HEK293 (cell line): ENCODE results near the gene STAM2.

Experiments used
- CTCF ChIA-PET: fragments of 350-600 bp; formaldehyde crosslinking; extraction: SDS; loops from one replicate; lab custom pipeline; 2021; ENCODE audit warnings: antibody characterized with exemption; lab: Yijun Ruan, JAX
- POLR2A ChIA-PET: fragments of 300-600 bp; formaldehyde crosslinking; extraction: SDS; loops from one replicate; lab custom pipeline; 2020; ENCODE audit warnings: antibody characterized with exemption, inconsistent platforms; lab: Yijun Ruan, JAX
- H3K27ac ChIP-seq: fragments of 200-500 bp; sonication (Bioruptor generic); 2 replicates; pipeline ENCODE4 v1.5.1; 2014; ENCODE audit warnings: low read depth, low read length, control low read depth, inconsistent platforms; ENCODE audit errors: extremely low read depth
- H3K36me3 ChIP-seq, 2 experiments: fragments of 200-500 bp in 1 of 2; sonication (Bioruptor generic) in 1 of 2; 1 replicate in 1 of 2; 2 replicates in 1 of 2; pipeline ENCODE4 v1.5.1; 2014 to 2017; ENCODE audit warnings: inconsistent platforms in 2 of 2, low read length in 2 of 2; ENCODE audit not compliant: control insufficient read depth in 2 of 2, insufficient read depth in 1 of 2
- H3K4me1 ChIP-seq: fragments of 200-500 bp; sonication (Bioruptor generic); 2 replicates; pipeline ENCODE4 v1.5.1; 2014; ENCODE audit warnings: mild to moderate bottlenecking, low read length, inconsistent platforms; ENCODE audit not compliant: control insufficient read depth, insufficient read depth
- H3K4me3 ChIP-seq: 2 replicates; pipeline ENCODE4 v1.5.1; 2011; ENCODE audit warnings: low read depth, mild to moderate bottlenecking, control low read depth, low read length, moderate library complexity
- H3K9me3 ChIP-seq: fragments of 200-500 bp; sonication (Bioruptor generic); 2 replicates; pipeline ENCODE4 v1.5.1; 2014; ENCODE audit warnings: low read depth, low read length, inconsistent platforms; ENCODE audit not compliant: control insufficient read depth, insufficient read depth
- KLF8 ChIP-seq: fragments of 450-650 bp; formaldehyde crosslinking; IDR thresholded peaks from 2 replicates; pipeline ENCODE4 v1.5.1; 2016; ENCODE audit warnings: missing biosample characterization, missing genetic modification characterization
- SCRT2 ChIP-seq: fragments of 450-650 bp; formaldehyde crosslinking; IDR thresholded peaks from 2 replicates; pipeline ENCODE4 v1.5.1; 2016; ENCODE audit warnings: missing biosample characterization, missing genetic modification characterization
- TRIM28 ChIP-seq: IDR thresholded peaks from 2 replicates; pipeline ENCODE4 v1.6.1; 2011; ENCODE audit warnings: low read length, control low read depth, borderline replicate concordance
- ZNF2 ChIP-seq: fragments of 450-650 bp; formaldehyde crosslinking; IDR thresholded peaks from 2 replicates; pipeline ENCODE4 v1.5.1; 2016; ENCODE audit warnings: missing biosample characterization, missing genetic modification characterization
- ZNF214 ChIP-seq: fragments of 450-650 bp; formaldehyde crosslinking; IDR thresholded peaks from 2 replicates; pipeline ENCODE4 v1.5.1; 2017; ENCODE audit warnings: missing biosample characterization, mild to moderate bottlenecking, missing genetic modification characterization, borderline replicate concordance
- ZNF24 ChIP-seq: fragments of 450-650 bp; formaldehyde crosslinking; IDR thresholded peaks from 2 replicates; pipeline ENCODE4 v1.5.1; 2016; ENCODE audit warnings: missing biosample characterization, missing genetic modification characterization
- ZNF248 ChIP-seq: fragments of 450-650 bp; formaldehyde crosslinking; IDR thresholded peaks from 2 replicates; pipeline ENCODE4 v1.5.1; 2017; ENCODE audit warnings: missing biosample characterization, missing genetic modification characterization
- ZNF354C ChIP-seq: fragments of 450-650 bp; formaldehyde crosslinking; IDR thresholded peaks from 2 replicates; pipeline ENCODE4 v1.5.1; 2016; ENCODE audit warnings: missing biosample characterization, missing genetic modification characterization, low read depth, borderline replicate concordance
- ZNF391 ChIP-seq: fragments of 450-650 bp; formaldehyde crosslinking; IDR thresholded peaks from 2 replicates; pipeline ENCODE4 v1.5.1; 2016; ENCODE audit warnings: low read depth, missing biosample characterization, missing genetic modification characterization, borderline replicate concordance
- ZNF426 ChIP-seq: fragments of 450-650 bp; formaldehyde crosslinking; IDR thresholded peaks from 2 replicates; pipeline ENCODE4 v1.5.1; 2017; ENCODE audit warnings: missing biosample characterization, missing genetic modification characterization, mild to moderate bottlenecking, inconsistent platforms, moderate library complexity
- ZNF473 ChIP-seq: fragments of 450-650 bp; formaldehyde crosslinking; IDR thresholded peaks from 2 replicates; pipeline ENCODE4 v1.5.1; 2017; ENCODE audit warnings: missing biosample characterization, missing genetic modification characterization
- ZNF549 ChIP-seq: fragments of 450-650 bp; IDR thresholded peaks from 2 replicates; pipeline ENCODE4 v1.5.1; 2018; ENCODE audit warnings: missing biosample characterization, missing genetic modification characterization, mild to moderate bottlenecking, inconsistent platforms, moderate library complexity
- ZNF555 ChIP-seq: fragments of 450-650 bp; formaldehyde crosslinking; conservative IDR thresholded peaks from 2 replicates; pipeline ENCODE4 v1.5.1; 2017; ENCODE audit warnings: missing biosample characterization, mild to moderate bottlenecking, missing genetic modification characterization, inconsistent platforms
- ZNF560 ChIP-seq: fragments of 450-650 bp; formaldehyde crosslinking; IDR thresholded peaks from 2 replicates; pipeline ENCODE4 v1.5.1; 2017; ENCODE audit warnings: missing biosample characterization, missing genetic modification characterization, borderline replicate concordance
- ZNF610 ChIP-seq: fragments of 450-650 bp; formaldehyde crosslinking; IDR thresholded peaks from 2 replicates; pipeline ENCODE4 v1.5.1; 2016; ENCODE audit warnings: missing biosample characterization, missing genetic modification characterization, borderline replicate concordance
- ZNF747 ChIP-seq: fragments of 450-650 bp; formaldehyde crosslinking; IDR thresholded peaks from 2 replicates; pipeline ENCODE4 v1.5.1; 2016; ENCODE audit warnings: missing biosample characterization, missing genetic modification characterization
- TF ChIP-seq, protein P1 (sequence below): fragments of 450-650 bp; formaldehyde crosslinking; IDR thresholded peaks from 2 replicates; pipeline ENCODE4 v1.5.1; 2016; ENCODE audit warnings: missing biosample characterization, missing genetic modification characterization
- TF ChIP-seq, protein P2 (sequence below): fragments of 450-650 bp; formaldehyde crosslinking; IDR thresholded peaks from 2 replicates; pipeline ENCODE4 v1.5.0; 2017; ENCODE audit warnings: missing biosample characterization, missing genetic modification characterization, borderline replicate concordance
- TF ChIP-seq, protein P3 (sequence below): fragments of 450-650 bp; formaldehyde crosslinking; IDR thresholded peaks from 2 replicates; pipeline ENCODE4 v1.5.1; 2017; ENCODE audit warnings: missing biosample characterization, missing genetic modification characterization
- TF ChIP-seq, protein P4 (sequence below): fragments of 450-650 bp; formaldehyde crosslinking; IDR thresholded peaks from 2 replicates; pipeline ENCODE4 v1.5.1; 2017; ENCODE audit warnings: missing biosample characterization, missing genetic modification characterization
- TF ChIP-seq, protein P5 (sequence below): fragments of 450-650 bp; formaldehyde crosslinking; IDR thresholded peaks from 2 replicates; pipeline ENCODE4 v1.5.1; 2017; ENCODE audit warnings: missing biosample characterization, missing genetic modification characterization

Gene STAM2

DNA sequence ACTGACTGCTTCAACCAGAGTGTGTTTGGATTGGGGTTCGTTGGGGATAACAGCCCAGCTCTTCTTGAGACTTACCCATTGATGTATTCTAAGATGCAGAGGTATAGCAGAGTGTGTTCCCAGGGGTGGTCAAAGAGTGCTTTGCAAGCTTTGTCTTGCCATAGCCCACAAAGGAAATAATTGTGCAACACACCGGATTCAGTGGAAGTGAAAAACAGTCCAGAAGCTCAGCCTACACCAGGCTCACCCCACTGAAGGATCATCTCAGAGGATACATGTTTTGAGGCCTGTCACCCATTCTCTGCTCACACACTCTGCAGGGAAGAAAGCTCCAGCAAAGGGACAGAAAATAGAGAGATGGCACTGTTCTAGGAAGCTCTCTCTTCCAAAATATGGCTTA lies 86.3 kb downstream of the STAM2 start (continued):
- TF ChIP-seq ZNF24 (tag by site-specific recombination) (no peak), ZNF549 (no peak), ZNF2 (no peak)
- TF ChIP-seq, protein P1, sequence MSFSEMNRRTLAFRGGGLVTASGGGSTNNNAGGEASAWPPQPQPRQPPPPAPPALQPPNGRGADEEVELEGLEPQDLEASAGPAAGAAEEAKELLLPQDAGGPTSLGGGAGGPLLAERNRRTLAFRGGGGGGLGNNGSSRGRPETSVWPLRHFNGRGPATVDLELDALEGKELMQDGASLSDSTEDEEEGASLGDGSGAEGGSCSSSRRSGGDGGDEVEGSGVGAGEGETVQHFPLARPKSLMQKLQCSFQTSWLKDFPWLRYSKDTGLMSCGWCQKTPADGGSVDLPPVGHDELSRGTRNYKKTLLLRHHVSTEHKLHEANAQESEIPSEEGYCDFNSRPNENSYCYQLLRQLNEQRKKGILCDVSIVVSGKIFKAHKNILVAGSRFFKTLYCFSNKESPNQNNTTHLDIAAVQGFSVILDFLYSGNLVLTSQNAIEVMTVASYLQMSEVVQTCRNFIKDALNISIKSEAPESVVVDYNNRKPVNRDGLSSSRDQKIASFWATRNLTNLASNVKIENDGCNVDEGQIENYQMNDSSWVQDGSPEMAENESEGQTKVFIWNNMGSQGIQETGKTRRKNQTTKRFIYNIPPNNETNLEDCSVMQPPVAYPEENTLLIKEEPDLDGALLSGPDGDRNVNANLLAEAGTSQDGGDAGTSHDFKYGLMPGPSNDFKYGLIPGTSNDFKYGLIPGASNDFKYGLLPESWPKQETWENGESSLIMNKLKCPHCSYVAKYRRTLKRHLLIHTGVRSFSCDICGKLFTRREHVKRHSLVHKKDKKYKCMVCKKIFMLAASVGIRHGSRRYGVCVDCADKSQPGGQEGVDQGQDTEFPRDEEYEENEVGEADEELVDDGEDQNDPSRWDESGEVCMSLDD = no peak
- TF ChIP-seq, protein P2, sequence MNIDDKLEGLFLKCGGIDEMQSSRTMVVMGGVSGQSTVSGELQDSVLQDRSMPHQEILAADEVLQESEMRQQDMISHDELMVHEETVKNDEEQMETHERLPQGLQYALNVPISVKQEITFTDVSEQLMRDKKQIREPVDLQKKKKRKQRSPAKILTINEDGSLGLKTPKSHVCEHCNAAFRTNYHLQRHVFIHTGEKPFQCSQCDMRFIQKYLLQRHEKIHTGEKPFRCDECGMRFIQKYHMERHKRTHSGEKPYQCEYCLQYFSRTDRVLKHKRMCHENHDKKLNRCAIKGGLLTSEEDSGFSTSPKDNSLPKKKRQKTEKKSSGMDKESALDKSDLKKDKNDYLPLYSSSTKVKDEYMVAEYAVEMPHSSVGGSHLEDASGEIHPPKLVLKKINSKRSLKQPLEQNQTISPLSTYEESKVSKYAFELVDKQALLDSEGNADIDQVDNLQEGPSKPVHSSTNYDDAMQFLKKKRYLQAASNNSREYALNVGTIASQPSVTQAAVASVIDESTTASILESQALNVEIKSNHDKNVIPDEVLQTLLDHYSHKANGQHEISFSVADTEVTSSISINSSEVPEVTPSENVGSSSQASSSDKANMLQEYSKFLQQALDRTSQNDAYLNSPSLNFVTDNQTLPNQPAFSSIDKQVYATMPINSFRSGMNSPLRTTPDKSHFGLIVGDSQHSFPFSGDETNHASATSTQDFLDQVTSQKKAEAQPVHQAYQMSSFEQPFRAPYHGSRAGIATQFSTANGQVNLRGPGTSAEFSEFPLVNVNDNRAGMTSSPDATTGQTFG (tag by site-specific recombination) = no peak
- TF ChIP-seq, all 188 proteins: peak for 0

DNA sequence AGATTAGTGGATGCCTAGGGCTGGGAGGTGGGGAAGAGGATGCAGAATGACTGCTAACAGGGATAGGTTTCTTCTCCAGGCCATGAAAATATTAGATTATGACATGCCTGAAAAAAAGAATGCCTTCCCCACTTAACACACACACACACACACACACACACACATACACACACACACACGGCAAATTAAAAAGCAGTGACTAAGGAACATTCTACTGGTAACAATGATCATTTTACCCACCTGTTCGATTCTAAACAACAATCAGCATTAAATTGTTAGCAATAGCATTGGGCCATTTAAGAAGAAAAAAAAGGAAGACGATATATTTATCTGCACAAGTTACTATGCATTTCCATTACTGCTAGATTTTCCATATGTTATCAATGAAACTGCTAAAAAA lies 87.6 kb downstream of the STAM2 start:
- H3K9me3 ChIP-seq = no peaks in the 10 kb centered on the region
- no peaks in the 10 kb centered on the region for H3K4me1 ChIP-seq
- ChIA-PET CTCF (no interaction called here), POLR2A (no interaction called here)
- no peaks in the 10 kb centered on the region for H3K36me3 ChIP-seq
- no peak overlapping the region for H3K27ac ChIP-seq
- no peak overlapping the region for H3K4me3 ChIP-seq
- no peak for TF ChIP-seq ZNF555 (tag by site-specific recombination)
- TF ChIP-seq SCRT2 (tag by site-specific recombination) = peak; percentile 78
- TF ChIP-seq, protein P3, sequence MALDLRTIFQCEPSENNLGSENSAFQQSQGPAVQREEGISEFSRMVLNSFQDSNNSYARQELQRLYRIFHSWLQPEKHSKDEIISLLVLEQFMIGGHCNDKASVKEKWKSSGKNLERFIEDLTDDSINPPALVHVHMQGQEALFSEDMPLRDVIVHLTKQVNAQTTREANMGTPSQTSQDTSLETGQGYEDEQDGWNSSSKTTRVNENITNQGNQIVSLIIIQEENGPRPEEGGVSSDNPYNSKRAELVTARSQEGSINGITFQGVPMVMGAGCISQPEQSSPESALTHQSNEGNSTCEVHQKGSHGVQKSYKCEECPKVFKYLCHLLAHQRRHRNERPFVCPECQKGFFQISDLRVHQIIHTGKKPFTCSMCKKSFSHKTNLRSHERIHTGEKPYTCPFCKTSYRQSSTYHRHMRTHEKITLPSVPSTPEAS (tag by site-specific recombination) = peak; percentile 64

DNA sequence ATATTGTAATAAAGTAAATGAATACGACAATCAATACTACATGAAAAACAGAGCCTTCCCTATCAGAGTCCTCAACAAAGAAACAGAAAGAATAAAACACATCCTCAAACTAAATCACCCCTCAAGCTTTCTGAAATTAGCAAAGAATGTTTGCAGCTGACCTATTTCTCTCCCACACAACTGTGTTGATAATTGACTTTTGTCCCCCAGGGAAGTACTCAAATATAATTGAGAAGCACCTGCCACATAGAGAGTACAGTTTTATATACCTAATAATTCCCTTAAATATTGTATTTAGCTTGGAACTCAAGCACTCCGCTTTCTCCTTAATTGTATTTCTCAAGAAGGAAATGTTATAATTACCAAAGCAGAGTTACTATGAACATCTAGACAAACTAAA lies 89.3 kb downstream of the STAM2 start:
- CTCF ChIA-PET = no interaction called here
- Histone ChIP-seq H3K4me3 (no peak overlapping the region), H3K27ac (no peak overlapping the region), H3K9me3 (no peaks in the 10 kb centered on the region), H3K36me3 (peaks cover 0 to under 1% of the 10 kb centered on the region in 2 experiments; a peak in 1 of 3 replicates), H3K4me1 (no peaks in the 10 kb centered on the region)
- POLR2A ChIA-PET = interaction anchor here (0.6 kb wide), 1 partner anchor 67 kb away, joined by 3 read pairs; no protein-coding TSS in a partner anchor
- no peak for TF ChIP-seq ZNF560 (tag by site-specific recombination)
- no peak for TF ChIP-seq ZNF426 (tag by site-specific recombination)
- no peak for TF ChIP-seq ZNF391 (tag by site-specific recombination)
- no peak for TF ChIP-seq ZNF747
- TF ChIP-seq, protein P4, sequence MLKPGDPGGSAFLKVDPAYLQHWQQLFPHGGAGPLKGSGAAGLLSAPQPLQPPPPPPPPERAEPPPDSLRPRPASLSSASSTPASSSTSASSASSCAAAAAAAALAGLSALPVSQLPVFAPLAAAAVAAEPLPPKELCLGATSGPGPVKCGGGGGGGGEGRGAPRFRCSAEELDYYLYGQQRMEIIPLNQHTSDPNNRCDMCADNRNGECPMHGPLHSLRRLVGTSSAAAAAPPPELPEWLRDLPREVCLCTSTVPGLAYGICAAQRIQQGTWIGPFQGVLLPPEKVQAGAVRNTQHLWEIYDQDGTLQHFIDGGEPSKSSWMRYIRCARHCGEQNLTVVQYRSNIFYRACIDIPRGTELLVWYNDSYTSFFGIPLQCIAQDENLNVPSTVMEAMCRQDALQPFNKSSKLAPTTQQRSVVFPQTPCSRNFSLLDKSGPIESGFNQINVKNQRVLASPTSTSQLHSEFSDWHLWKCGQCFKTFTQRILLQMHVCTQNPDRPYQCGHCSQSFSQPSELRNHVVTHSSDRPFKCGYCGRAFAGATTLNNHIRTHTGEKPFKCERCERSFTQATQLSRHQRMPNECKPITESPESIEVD (tag by site-specific recombination) = no peak
- TF ChIP-seq ZNF214 (tag by site-specific recombination) = no peak
- TF ChIP-seq, protein P5, sequence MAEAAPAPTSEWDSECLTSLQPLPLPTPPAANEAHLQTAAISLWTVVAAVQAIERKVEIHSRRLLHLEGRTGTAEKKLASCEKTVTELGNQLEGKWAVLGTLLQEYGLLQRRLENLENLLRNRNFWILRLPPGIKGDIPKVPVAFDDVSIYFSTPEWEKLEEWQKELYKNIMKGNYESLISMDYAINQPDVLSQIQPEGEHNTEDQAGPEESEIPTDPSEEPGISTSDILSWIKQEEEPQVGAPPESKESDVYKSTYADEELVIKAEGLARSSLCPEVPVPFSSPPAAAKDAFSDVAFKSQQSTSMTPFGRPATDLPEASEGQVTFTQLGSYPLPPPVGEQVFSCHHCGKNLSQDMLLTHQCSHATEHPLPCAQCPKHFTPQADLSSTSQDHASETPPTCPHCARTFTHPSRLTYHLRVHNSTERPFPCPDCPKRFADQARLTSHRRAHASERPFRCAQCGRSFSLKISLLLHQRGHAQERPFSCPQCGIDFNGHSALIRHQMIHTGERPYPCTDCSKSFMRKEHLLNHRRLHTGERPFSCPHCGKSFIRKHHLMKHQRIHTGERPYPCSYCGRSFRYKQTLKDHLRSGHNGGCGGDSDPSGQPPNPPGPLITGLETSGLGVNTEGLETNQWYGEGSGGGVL (tag by site-specific recombination) = no peak
- no peak for TF ChIP-seq TRIM28
- TF ChIP-seq ZNF473 = no peak
- TF ChIP-seq ZNF610 (tag by site-specific recombination) = no peak
- TF ChIP-seq ZNF248 (tag by site-specific recombination) = no peak
- TF ChIP-seq KLF8 (tag by site-specific recombination) = no peak
- TF ChIP-seq ZNF354C (tag by site-specific recombination) = no peak
